HUES48 (cell line): ENCODE data around the gene WDR43.

Source experiments
- H3K27ac ChIP-seq: one replicate; pipeline ENCODE4 v1.7.0; 2013; ENCODE audit warnings: low read depth, low read length, inconsistent platforms
- H3K27me3 ChIP-seq: 2 replicates; pipeline ENCODE4 v1.6.1; 2013; ENCODE audit warnings: mild to moderate bottlenecking, low read length; ENCODE audit not compliant: control insufficient read depth, insufficient read depth
- H3K36me3 ChIP-seq: 2 replicates; pipeline ENCODE4 v1.6.1; 2013; ENCODE audit warnings: low read length; ENCODE audit not compliant: control insufficient read depth, insufficient read depth
- H3K4me1 ChIP-seq: 2 replicates; pipeline ENCODE4 v1.6.1; 2013; ENCODE audit warnings: mild to moderate bottlenecking, low read length; ENCODE audit not compliant: control insufficient read depth, insufficient read depth
- H3K4me3 ChIP-seq: 2 replicates; pipeline ENCODE4 v1.5.1; 2013; ENCODE audit warnings: mild to moderate bottlenecking, low read depth, low read length
- H3K9ac ChIP-seq: 2 replicates; pipeline ENCODE4 v1.6.1; 2013; ENCODE audit warnings: mild to moderate bottlenecking, low read depth, low read length, moderate library complexity
- H3K9me3 ChIP-seq: 2 replicates; pipeline ENCODE4 v1.6.1; 2013; ENCODE audit warnings: low read length; ENCODE audit not compliant: control insufficient read depth, insufficient read depth

Gene WDR43

GRCh38 chr2:28896906-28897305, 2.4 kb downstream of the WDR43 start:
- Histone ChIP-seq H3K36me3 (peaks cover 13% of the 10 kb centered on the region), H3K27me3 (no peaks in the 10 kb centered on the region), H3K9ac (no peak overlapping the region; the same call in 1 of the 2 replicates), H3K9me3 (no peaks in the 10 kb centered on the region), H3K4me3 (peak overlapping the region; percentile 100), H3K27ac (no peak overlapping the region), H3K4me1 (peaks cover 36% of the 10 kb centered on the region)

GRCh38 chr2:28898048-28898447, 3.6 kb downstream of the WDR43 start:
- Histone ChIP-seq H3K27ac (no peak overlapping the region), H3K36me3 (peaks cover 24% of the 10 kb centered on the region), H3K4me3 (no peak overlapping the region), H3K27me3 (no peaks in the 10 kb centered on the region), H3K9ac (no peak overlapping the region), H3K9me3 (no peaks in the 10 kb centered on the region), H3K4me1 (peaks cover 36% of the 10 kb centered on the region)

GRCh38 chr2:28901202-28901601, 6.7 kb downstream of the WDR43 start:
- H3K4me3 ChIP-seq = no peak overlapping the region
- H3K9ac ChIP-seq = no peak overlapping the region
- H3K4me1 ChIP-seq = peaks cover 35% of the 10 kb centered on the region
- no peaks in the 10 kb centered on the region for H3K27me3 ChIP-seq
- no peak overlapping the region for H3K27ac ChIP-seq
- H3K9me3 ChIP-seq = no peaks in the 10 kb centered on the region
- H3K36me3 ChIP-seq = peaks cover 54% of the 10 kb centered on the region

- H3K9me3 ChIP-seq = no peaks in the 10 kb centered on the region
- H3K27me3 ChIP-seq = no peaks in the 10 kb centered on the region
- H3K9ac ChIP-seq = no peak overlapping the region
- peaks cover 55% of the 10 kb centered on the region for H3K36me3 ChIP-seq
- H3K4me3 ChIP-seq = no peak overlapping the region
- peaks cover 28% of the 10 kb centered on the region for H3K4me1 ChIP-seq
- H3K27ac ChIP-seq = no peak overlapping the region
Measured at GRCh38 chr2:28901841-28902240, 7.4 kb downstream of the WDR43 start.

- Histone ChIP-seq H3K27me3 (no peaks in the 10 kb centered on the region), H3K9ac (no peak overlapping the region), H3K4me1 (peaks cover 21% of the 10 kb centered on the region), H3K4me3 (no peak overlapping the region), H3K36me3 (peaks cover 62% of the 10 kb centered on the region), H3K27ac (no peak overlapping the region), H3K9me3 (no peaks in the 10 kb centered on the region)
Measured at GRCh38 chr2:28902584-28902983, 8.1 kb downstream of the WDR43 start.

- no peaks in the 10 kb centered on the region for H3K9me3 ChIP-seq
- H3K4me3 ChIP-seq = no peak overlapping the region
- H3K9ac ChIP-seq = no peak overlapping the region
- H3K36me3 ChIP-seq = peaks cover 79% of the 10 kb centered on the region
- peaks cover 6% of the 10 kb centered on the region; the same call in 1 of the 2 replicates for H3K4me1 ChIP-seq
- no peak overlapping the region for H3K27ac ChIP-seq
- no peaks in the 10 kb centered on the region for H3K27me3 ChIP-seq
Measured at GRCh38 chr2:28904295-28904694, 9.8 kb downstream of the WDR43 start.

- no peak overlapping the region for H3K27ac ChIP-seq
- H3K4me1 ChIP-seq = no peaks in the 10 kb centered on the region
- H3K27me3 ChIP-seq = no peaks in the 10 kb centered on the region
- H3K9me3 ChIP-seq = no peaks in the 10 kb centered on the region
- H3K36me3 ChIP-seq = peaks cover 85% of the 10 kb centered on the region
- no peak overlapping the region for H3K4me3 ChIP-seq
- no peak overlapping the region for H3K9ac ChIP-seq
Measured at GRCh38 chr2:28904802-28905457, 10.5 kb downstream of the WDR43 start.

- no peaks in the 10 kb centered on the region for H3K9me3 ChIP-seq
Measured at GRCh38 chr2:28905533-28905932, 11.1 kb downstream of the WDR43 start.

GRCh38 chr2:28906376-28906775, 11.9 kb downstream of the WDR43 start:
- H3K36me3 ChIP-seq = peaks cover 96% of the 10 kb centered on the region
- H3K27me3 ChIP-seq = no peaks in the 10 kb centered on the region
- no peaks in the 10 kb centered on the region for H3K4me1 ChIP-seq
- no peaks in the 10 kb centered on the region for H3K9me3 ChIP-seq
- H3K9ac ChIP-seq = no peak overlapping the region
- H3K27ac ChIP-seq = no peak overlapping the region
- H3K4me3 ChIP-seq = no peak overlapping the region

More at GRCh38 chr2:28905533-28905932, 11.1 kb downstream of the WDR43 start:
- H3K27me3 ChIP-seq = no peaks in the 10 kb centered on the region
- H3K27ac ChIP-seq = no peak overlapping the region
- peaks cover 90% of the 10 kb centered on the region for H3K36me3 ChIP-seq
- no peak overlapping the region for H3K4me3 ChIP-seq
- no peak overlapping the region for H3K9ac ChIP-seq
- no peaks in the 10 kb centered on the region for H3K4me1 ChIP-seq

- H3K4me3 ChIP-seq = no peak overlapping the region
- no peak overlapping the region for H3K9ac ChIP-seq
- no peaks in the 10 kb centered on the region for H3K4me1 ChIP-seq
- no peak overlapping the region for H3K27ac ChIP-seq
- peaks cover 96% of the 10 kb centered on the region for H3K36me3 ChIP-seq
- H3K9me3 ChIP-seq = no peaks in the 10 kb centered on the region
- H3K27me3 ChIP-seq = no peaks in the 10 kb centered on the region
Measured at GRCh38 chr2:28906821-28907220, 12.4 kb downstream of the WDR43 start.

GRCh38 chr2:28908172-28908571, 13.7 kb downstream of the WDR43 start:
- Histone ChIP-seq H3K4me3 (no peak overlapping the region), H3K9me3 (no peaks in the 10 kb centered on the region), H3K27me3 (no peaks in the 10 kb centered on the region), H3K27ac (no peak overlapping the region), H3K4me1 (no peaks in the 10 kb centered on the region), H3K9ac (no peak overlapping the region), H3K36me3 (peaks cover 94% of the 10 kb centered on the region)
